ENCODE data around the gene RAB3A.

DNA sequence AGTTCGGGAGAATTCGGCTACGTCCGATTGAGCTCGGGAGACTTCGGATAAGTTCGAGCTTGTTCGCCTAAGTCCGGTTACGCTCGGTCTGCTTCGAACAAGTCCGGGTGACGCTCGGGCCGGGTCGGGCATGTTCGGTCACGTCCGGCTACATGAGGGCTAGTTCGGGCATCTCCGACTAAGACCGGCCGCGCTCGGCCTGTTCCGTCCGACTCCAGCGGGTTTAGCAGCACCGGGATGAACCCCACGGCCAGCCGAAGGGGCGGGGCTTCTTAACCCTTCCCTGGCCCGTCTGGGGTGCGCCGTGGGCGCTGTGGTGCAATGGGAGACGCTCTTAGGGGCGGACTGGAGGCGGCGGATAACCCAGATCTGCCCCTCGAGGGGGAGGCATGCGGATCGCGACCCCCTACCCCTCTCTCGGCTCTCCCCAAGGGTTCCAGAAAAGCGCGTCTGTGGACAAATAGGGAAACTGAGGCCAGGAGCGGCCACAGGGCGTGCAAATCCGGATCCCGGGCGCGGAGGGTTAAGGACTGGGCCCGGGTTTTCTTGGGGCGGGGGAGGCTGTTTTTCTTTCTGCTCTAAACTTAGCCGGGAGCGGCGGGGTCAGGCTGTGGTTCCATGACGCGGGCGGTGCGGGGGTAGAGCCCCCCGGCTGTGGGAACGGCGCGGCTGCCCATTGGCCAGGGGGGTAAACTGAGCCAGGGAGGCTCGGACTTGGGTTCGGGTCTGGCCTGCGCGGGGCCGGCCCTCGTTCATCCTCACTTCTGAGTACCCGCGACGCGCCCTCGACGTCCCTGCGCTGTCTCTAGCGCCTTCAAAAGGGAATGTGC lies 20.9 kb upstream of the RAB3A start:
- TF ChIP-seq, protein P1, sequence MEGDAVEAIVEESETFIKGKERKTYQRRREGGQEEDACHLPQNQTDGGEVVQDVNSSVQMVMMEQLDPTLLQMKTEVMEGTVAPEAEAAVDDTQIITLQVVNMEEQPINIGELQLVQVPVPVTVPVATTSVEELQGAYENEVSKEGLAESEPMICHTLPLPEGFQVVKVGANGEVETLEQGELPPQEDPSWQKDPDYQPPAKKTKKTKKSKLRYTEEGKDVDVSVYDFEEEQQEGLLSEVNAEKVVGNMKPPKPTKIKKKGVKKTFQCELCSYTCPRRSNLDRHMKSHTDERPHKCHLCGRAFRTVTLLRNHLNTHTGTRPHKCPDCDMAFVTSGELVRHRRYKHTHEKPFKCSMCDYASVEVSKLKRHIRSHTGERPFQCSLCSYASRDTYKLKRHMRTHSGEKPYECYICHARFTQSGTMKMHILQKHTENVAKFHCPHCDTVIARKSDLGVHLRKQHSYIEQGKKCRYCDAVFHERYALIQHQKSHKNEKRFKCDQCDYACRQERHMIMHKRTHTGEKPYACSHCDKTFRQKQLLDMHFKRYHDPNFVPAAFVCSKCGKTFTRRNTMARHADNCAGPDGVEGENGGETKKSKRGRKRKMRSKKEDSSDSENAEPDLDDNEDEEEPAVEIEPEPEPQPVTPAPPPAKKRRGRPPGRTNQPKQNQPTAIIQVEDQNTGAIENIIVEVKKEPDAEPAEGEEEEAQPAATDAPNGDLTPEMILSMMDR (IDR thresholded peaks at IDR 0.05; ENCODE audit: borderline replicate concordance, extremely low read depth, low read length, poor library complexity, severe bottlenecking): no peak
- TF ChIP-seq EZH2 (IDR thresholded peaks at IDR 0.05; ENCODE audit: borderline replicate concordance, low read depth, low read length, severe bottlenecking): no peak
